GM19397 (cell line): ENCODE data around the gene BAZ2A.

Experiments
- ATAC-seq: cut with Tn5 transposase; IDR thresholded peaks from one replicate; pipeline ENCODE4 v1.9.1; 2021; ENCODE audit warnings: mild to moderate bottlenecking, moderate library complexity; ENCODE audit not compliant: unreplicated experiment

The BAZ2A gene

GRCh38 chr12:56635806-56636674 lies 5.9 kb upstream of the BAZ2A start:
- ATAC-seq, result peak; percentile 43

- ATAC-seq, result no peak
Observed at GRCh38 chr12:56634837-56635791, 5.0 kb upstream of the BAZ2A start.

- no peak for ATAC-seq
Observed at GRCh38 chr12:56634242-56634836, 4.2 kb upstream of the BAZ2A start.

- ATAC-seq, result no peak
Observed at GRCh38 chr12:56633468-56634241, 3.5 kb upstream of the BAZ2A start.

- no peak for ATAC-seq
Observed at GRCh38 chr12:56632701-56633467, 2.8 kb upstream of the BAZ2A start.

GRCh38 chr12:56631790-56632700 lies 1.9 kb upstream of the BAZ2A start:
- ATAC-seq, result no peak

GRCh38 chr12:56629459-56630179 lies 507 bp downstream of the BAZ2A start:
- peak; percentile 8 for ATAC-seq

GRCh38 chr12:56628671-56629458 lies 1.3 kb downstream of the BAZ2A start:
- no peak for ATAC-seq

GRCh38 chr12:56626701-56627100 lies 3.4 kb downstream of the BAZ2A start:
- no peak for ATAC-seq

GRCh38 chr12:56622535-56622934 lies 7.6 kb downstream of the BAZ2A start:
- ATAC-seq, result no peak

- ATAC-seq, result no peak
Observed at GRCh38 chr12:56616925-56617324, 13.2 kb downstream of the BAZ2A start.

GRCh38 chr12:56616244-56616643 lies 13.9 kb downstream of the BAZ2A start:
- ATAC-seq, result no peak

- ATAC-seq, result no peak
Observed at GRCh38 chr12:56614627-56615026, 15.5 kb downstream of the BAZ2A start.

- no peak for ATAC-seq
Observed at GRCh38 chr12:56604355-56604754, 25.8 kb downstream of the BAZ2A start.

GRCh38 chr12:56602239-56602638 lies 27.9 kb downstream of the BAZ2A start:
- no peak for ATAC-seq

GRCh38 chr12:56601503-56601902 lies 28.6 kb downstream of the BAZ2A start:
- ATAC-seq, result no peak

GRCh38 chr12:56600753-56601152 lies 29.4 kb downstream of the BAZ2A start:
- ATAC-seq, result no peak
